GM21825 (cell line): ENCODE measurements around the gene SKIC2.
"Not testable (repeated sequence)": the region's sequence is repeated elsewhere in the genome, so short reads cannot be mapped to it uniquely, and the experiment has no call there.

Source experiments
- ATAC-seq: cut with Tn5 transposase; IDR thresholded peaks from one replicate; pipeline ENCODE4 v1.9.1; 2021; ENCODE audit warnings: mild to moderate bottlenecking, moderate library complexity; ENCODE audit not compliant: unreplicated experiment

The SKIC2 gene

GRCh38 chr6:31958741-31959739, at the start of gene SKIC2, which contains the start of gene NELFE:
Gene SKIC2, plus strand, starts transcription at chr6:31959175. Its CDS starts 18 bp downstream, at chr6:31959193.
Gene NELFE, minus strand, starts transcription at chr6:31958971. Its CDS starts 525 bp downstream, at chr6:31958446.
- peak; percentile 91 for ATAC-seq

DNA sequence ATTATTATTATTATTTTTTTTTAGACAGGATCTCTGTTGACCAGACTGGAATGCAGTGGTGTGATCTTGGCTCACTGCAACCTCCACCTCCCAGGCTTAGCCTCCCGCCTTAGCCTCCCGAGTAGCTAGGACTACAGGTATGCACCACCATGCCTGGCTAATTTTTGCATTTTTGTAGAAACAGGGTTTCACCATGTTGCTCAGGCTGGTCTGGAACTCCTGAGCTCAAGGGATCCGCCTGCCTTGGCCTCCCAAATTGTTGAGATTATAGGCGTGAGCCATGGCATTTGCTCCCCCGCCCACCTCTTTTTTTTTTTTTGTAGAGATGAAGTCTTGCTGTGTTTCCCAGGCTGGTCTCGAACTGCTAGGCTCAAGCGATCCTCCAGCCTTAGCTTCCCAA, 49.7 kb upstream of the SKIC2 start:
- not testable (repeated sequence) for ATAC-seq

DNA sequence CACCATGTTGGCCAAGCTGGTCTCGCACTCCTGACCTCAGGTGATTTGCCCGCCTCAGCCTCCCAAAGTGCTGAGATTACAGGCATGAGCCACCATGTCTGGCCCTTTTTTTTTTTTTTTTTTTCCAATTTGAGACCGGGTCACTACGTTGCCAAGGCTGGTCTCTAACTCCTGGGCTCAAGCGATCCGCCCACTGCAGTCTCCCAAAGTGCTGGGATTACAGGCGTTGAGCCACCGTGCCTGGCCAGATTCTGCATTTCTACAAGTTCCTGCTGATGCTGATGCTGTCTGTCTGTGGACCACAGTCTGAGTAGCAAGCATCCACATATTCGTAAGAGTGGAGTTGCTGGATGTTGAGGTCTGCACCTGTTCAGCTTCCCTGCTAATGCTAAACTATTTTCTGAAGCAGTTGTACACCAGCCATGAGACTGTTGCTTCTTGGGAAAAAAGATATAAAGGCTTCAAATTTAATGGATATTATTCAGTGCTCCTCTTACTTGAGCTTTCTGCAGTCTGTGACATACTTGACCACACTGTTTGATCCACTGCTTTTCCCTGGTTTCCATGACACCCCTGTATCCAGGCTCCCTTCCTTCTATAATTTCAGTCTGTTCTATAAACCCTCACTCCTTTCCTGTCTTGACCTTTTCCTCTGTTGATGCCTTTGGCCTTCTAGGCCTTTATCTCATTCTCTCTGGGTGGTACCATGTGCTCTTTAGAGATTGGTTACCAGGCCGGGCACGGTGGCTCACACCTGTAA, 47.0 kb upstream of the SKIC2 start:
- no peak for ATAC-seq

DNA sequence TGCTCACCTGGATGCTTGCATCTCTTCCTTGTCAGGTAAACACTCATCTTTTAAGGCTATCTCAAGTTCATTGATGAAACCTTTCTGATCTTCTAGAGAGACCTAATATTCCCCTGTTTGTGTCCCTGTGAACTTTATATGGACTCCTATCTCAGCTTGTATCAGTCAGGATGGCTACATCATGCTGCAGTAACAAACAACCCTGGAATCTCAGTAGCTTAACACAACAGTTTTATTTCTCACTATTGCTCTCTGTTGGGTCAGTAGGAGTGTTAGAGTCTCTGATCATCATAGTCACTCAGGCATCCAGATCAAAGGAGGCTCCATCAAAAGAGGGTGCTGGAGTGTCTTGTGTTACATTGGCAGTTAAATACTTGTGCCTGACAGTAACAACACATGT, 43.6 kb upstream of the SKIC2 start:
- ATAC-seq, result no peak

DNA sequence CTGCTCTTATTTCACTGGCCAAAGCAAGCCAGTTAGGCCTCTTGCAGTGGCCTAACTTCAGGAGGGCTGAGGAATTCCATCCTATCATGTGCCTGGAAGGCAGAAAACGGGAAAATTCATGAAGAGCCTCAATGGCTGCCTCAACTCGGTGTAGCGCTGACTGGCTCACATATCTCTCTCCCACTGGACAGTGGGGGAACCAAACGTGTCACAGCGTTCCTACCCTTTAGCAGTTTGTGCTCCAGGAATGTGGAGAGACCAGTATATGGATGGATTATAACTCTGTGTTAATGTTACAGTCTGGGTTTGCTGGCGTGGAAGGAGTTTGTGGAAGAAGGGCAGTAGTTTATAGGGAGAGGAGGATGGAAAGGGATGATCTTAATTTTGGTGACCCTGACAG, 43.2 kb upstream of the SKIC2 start:
- no peak for ATAC-seq

DNA sequence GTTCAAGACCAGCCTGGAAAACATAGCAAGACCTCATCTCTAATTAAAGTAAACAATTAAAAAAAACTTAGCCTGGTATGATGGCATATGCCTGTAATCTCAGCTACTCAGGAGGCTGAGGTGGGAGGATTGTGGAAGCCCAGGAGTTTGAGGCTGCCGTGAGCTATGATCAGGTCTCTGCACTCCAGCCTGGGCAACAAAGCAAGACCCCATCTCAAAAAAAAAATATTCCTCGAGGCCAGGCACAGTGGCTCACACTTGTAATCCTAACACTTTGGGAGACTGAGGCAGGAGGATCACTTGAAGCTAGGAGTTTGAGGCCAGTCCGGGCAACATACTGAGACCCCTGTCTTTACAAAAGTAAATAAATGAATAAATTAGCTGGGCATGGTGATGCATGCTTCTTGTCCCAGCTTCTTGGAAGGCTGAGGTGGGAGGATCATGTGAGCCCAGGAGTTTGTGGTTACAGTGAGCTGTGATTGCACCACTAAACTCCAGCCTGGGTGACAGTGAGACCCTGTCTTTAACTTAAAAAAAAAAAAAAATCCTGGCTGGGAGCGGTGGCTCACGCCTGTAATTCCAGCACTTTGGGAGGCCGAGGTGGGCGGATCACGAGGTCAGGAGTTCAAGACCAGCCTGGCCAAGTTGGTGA, 40.8 kb upstream of the SKIC2 start:
- ATAC-seq, result no peak

GRCh38 chr6:31919624-31920303, 39.2 kb upstream of the SKIC2 start:
- ATAC-seq, result no peak

DNA sequence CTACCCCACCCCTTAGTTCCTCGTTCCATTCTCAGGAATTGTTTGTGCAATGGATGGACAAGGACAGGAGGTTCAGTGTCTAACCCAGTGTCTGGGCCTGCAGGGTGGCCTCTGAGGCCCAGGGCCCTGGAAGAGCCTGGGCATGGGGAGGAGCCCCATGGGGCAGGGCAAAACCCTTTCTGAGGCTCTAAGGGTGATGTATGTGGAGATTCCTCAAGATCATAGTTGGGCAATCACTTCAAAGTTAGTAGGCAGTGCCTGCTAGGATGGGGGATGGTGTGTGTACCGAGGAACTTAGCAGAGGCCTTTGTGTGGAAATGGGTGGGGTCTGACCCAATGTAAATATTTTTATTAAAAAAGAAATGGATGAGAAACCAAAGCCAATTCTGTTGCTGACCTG, 38.2 kb upstream of the SKIC2 start:
- no peak for ATAC-seq

- ATAC-seq, result no peak
Observed at GRCh38 chr6:31922942-31923341, 36.0 kb upstream of the SKIC2 start.

- no peak for ATAC-seq
Observed at GRCh38 chr6:31927242-31927862, 31.6 kb upstream of the SKIC2 start, which contains the start of gene C2. Gene C2, plus strand, starts transcription at chr6:31927717. Its CDS starts 36 bp downstream, at chr6:31927753.

DNA sequence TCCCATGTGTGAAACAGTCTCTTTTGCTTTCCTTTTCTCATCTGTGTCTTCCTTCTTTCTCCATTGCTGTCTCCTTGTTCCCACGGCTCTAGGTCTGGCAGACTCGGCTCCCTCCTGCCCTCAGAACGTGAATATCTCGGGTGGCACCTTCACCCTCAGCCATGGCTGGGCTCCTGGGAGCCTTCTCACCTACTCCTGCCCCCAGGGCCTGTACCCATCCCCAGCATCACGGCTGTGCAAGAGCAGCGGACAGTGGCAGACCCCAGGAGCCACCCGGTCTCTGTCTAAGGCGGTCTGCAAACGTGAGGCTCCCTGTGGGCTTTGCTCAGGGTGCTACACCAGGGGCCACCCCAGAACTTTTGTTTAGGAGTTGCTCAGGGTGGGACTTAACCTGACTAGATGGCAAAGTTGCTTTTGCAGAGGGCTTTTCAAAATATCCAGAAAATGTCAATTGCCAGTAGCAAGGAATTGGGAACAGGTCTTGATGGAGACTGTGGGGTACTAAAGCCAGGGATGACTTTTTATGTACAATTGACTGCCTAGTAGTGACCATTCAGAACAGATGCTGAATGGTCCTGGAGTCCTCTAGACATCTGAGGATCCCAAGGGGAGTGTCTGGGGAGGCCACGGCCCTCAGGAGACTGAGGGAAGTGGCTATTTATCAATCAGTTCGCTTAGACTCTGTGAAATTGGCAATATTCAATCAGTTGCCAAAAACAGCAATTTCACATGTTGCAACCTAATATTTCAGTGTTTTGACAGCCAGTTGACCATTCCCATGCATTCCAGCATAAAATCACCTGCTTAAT, 30.9 kb upstream of the SKIC2 start:
- no peak for ATAC-seq

DNA sequence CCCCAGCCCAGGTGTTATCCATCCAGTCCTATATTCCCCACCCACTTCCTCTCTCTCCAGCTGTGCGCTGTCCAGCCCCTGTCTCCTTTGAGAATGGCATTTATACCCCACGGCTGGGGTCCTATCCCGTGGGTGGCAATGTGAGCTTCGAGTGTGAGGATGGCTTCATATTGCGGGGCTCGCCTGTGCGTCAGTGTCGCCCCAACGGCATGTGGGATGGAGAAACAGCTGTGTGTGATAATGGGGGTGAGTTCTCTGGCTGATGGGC, 30.4 kb upstream of the SKIC2 start:
- no peak for ATAC-seq

DNA sequence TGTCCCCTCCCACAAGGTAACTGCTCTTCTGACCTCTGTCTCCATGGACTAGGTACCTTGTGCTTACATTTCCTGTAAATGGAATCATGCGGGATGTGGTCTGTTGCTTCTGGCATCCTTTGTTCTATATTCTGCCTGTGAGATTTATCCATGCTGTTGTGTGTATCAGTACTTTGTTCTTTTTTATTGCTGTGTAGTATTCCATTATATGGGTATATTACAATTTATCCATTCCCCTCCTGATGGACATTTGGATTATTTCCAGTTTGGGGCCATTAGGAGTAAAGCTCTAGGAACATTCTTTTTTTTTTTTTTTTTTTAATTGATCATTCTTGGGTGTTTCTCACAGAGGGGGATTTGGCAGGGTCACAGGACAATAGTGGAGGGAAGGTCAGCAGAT, 28.0 kb upstream of the SKIC2 start:
- ATAC-seq, result no peak

DNA sequence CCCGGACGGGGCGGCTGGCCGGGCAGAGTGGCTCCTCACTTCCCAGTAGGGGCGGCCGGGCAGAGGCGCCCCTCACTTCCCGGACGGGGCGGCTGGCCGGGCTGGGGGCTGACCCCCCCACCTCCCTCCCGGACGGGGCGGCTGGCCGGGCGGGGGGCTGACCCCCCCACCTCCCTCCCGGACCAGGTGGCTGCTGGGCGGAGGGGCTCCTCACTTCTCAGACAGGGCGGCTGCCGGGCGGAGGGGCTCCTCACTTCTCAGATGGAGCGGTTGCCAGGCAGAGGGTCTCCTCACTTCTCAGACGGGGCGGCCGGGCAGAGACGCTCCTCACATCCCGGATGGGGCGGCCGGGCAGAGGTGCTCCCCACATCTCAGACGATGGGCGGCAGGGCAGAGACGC, 26.8 kb upstream of the SKIC2 start:
- ATAC-seq, result not testable (repeated sequence)

GRCh38 chr6:31933537-31933936, 25.4 kb upstream of the SKIC2 start:
- ATAC-seq, result no peak

- no peak for ATAC-seq
Observed at GRCh38 chr6:31935021-31935420, 24.0 kb upstream of the SKIC2 start.

GRCh38 chr6:31935823-31936222, 23.2 kb upstream of the SKIC2 start:
- no peak for ATAC-seq

- no peak for ATAC-seq
Observed at GRCh38 chr6:31940256-31940664, 18.7 kb upstream of the SKIC2 start.

GRCh38 chr6:31943742-31944141, 15.2 kb upstream of the SKIC2 start:
- ATAC-seq, result no peak

DNA sequence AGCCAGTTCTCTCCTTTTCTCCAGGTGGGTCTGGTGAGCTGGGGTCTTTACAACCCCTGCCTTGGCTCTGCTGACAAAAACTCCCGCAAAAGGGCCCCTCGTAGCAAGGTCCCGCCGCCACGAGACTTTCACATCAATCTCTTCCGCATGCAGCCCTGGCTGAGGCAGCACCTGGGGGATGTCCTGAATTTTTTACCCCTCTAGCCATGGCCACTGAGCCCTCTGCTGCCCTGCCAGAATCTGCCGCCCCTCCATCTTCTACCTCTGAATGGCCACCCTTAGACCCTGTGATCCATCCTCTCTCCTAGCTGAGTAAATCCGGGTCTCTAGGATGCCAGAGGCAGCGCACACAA, 13.8 kb upstream of the SKIC2 start:
- no peak for ATAC-seq
